ENCODE data around the gene CYP2A7. TPM values are rescaled to one million over a fixed set of nuclear protein-coding genes. Genes with fewer than 3 reads are reported as not detected.
"Not testable (repeated sequence)": the region's sequence is repeated elsewhere in the genome, so short reads cannot be mapped to it uniquely, and the experiment has no call there.

CYP2A7 gene
- total RNA-seq, 4 donors from 2014 or later: not detected

DNA sequence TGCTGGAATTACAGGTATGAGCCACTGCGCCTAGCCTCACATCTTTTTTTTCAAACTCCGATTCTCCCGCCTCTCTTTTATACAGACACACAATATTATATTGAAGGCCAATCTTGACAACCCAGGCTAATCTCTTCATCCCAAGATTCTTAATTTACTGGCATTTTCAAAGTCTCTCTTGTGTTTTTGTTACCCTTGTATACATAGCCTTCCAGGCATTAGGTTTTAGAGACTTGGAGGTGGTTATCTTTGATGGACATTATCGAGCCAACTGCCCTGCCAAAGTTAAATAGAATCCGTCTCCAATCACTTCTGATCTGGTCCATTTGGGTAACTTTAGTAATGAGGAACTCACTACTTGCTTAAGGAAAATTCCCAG lies 14.4 kb upstream of the CYP2A7 start:
- H3K36me3 ChIP-seq: no peaks in the 10 kb centered on the region
- H3K9me3 ChIP-seq: no peaks in the 10 kb centered on the region
- peaks cover 2% of the 10 kb centered on the region for H3K27me3 ChIP-seq
- 86 to 88% methylated on average over 1 to 5 of the region's 5 CpGs for WGBS, 2 donors (ENCODE audit: low coverage in 1 of 2)
- TF ChIP-seq EP300 (IDR thresholded peaks at IDR 0.05) (no peak), POLR2AphosphoS5 (IDR thresholded peaks at IDR 0.05) (no peak), POLR2A (IDR thresholded peaks at IDR 0.05) (no peak)
- TF ChIP-seq, protein P1, sequence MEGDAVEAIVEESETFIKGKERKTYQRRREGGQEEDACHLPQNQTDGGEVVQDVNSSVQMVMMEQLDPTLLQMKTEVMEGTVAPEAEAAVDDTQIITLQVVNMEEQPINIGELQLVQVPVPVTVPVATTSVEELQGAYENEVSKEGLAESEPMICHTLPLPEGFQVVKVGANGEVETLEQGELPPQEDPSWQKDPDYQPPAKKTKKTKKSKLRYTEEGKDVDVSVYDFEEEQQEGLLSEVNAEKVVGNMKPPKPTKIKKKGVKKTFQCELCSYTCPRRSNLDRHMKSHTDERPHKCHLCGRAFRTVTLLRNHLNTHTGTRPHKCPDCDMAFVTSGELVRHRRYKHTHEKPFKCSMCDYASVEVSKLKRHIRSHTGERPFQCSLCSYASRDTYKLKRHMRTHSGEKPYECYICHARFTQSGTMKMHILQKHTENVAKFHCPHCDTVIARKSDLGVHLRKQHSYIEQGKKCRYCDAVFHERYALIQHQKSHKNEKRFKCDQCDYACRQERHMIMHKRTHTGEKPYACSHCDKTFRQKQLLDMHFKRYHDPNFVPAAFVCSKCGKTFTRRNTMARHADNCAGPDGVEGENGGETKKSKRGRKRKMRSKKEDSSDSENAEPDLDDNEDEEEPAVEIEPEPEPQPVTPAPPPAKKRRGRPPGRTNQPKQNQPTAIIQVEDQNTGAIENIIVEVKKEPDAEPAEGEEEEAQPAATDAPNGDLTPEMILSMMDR (IDR thresholded peaks at IDR 0.05): no peak
- H3K4me3 ChIP-seq: no peak overlapping the region
- ATAC-seq: no peak
- H3K4me1 ChIP-seq: no peaks in the 10 kb centered on the region
- no peak overlapping the region for H3K27ac ChIP-seq

DNA sequence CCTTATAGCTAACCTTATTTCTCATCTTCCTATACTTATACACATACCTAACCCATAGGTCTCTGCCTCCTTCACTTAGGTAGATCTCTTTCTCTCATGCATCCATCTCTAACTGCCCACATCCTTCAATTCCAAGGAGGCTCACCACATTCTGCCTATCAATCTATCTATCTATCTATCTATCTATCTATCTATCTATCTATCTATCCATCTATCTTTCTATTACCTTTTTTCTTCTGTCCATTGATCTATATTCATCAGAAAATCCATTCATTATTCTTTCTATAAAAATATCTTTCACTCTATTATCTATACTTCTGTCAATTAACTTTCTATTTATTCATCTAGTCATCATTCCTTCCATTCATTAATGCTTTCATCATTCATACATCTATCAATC lies 11.1 kb upstream of the CYP2A7 start:
- no peak overlapping the region for H3K4me3 ChIP-seq
- H3K27ac ChIP-seq: no peak overlapping the region
- no peak for ATAC-seq

DNA sequence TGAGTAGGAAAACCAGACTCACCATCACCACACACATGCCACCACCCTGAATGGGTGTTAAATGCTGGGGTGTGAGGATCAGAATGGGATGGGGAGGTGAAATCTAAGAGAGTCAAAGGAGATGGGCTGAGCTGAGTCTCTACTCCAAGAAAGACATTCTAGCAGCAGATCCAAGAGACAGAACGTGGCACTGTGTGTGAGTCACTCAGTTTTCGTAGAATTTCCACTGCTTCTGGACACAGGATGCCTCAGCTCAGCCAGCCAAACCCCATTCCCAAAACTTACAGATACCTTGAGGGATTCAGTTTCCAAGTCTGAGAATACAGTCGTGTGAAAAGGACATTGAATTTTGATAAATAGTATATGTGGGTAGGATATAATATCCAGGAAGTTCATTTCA lies 7.3 kb upstream of the CYP2A7 start:
- no peaks in the 10 kb centered on the region for H3K9me3 ChIP-seq
- no peak for ATAC-seq
- no peaks in the 10 kb centered on the region for H3K27me3 ChIP-seq
- no peak overlapping the region for H3K27ac ChIP-seq
- no peak overlapping the region for H3K4me3 ChIP-seq
- WGBS, 2 donors (ENCODE audit: low coverage in 1 of 2): 45 to 60% methylated on average over 2 to 3 of the region's 3 CpGs
- H3K36me3 ChIP-seq: no peaks in the 10 kb centered on the region
- H3K4me1 ChIP-seq: no peaks in the 10 kb centered on the region
- TF ChIP-seq POLR2AphosphoS5 (IDR thresholded peaks at IDR 0.05) (no peak), EP300 (IDR thresholded peaks at IDR 0.05) (no peak), POLR2A (IDR thresholded peaks at IDR 0.05) (no peak)
- TF ChIP-seq, protein P1 (IDR thresholded peaks at IDR 0.05): no peak

More for the DNA sequence above, 11.1 kb upstream of the CYP2A7 start:
- Histone ChIP-seq H3K27me3 (no peaks in the 10 kb centered on the region), H3K4me1 (no peaks in the 10 kb centered on the region), H3K36me3 (no peaks in the 10 kb centered on the region), H3K9me3 (no peaks in the 10 kb centered on the region)
- TF ChIP-seq POLR2A (IDR thresholded peaks at IDR 0.05): no peak
- TF ChIP-seq, protein P1 (IDR thresholded peaks at IDR 0.05): no peak
- no peak for TF ChIP-seq POLR2AphosphoS5 (IDR thresholded peaks at IDR 0.05)
- no peak for TF ChIP-seq EP300 (IDR thresholded peaks at IDR 0.05)

DNA sequence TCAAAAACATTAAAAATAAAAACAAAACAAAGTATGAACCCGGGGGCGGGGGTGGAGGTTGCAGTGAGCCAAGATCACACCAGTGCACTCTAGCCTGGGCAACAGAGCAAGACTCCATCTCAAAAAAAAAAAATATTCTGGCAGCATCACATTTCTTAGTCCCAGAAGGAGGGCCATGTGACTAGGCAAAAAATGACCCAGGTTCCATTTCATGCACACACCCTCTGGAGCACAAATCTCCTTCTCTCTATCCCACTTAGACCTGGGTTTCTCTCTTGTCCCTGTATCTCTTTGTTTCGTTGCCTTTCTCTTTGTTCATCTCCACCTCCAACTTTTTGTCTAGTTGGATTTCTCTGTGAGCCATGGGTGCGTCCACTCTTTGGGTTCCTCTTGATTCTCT lies 6.2 kb upstream of the CYP2A7 start:
- TF ChIP-seq POLR2AphosphoS5 (IDR thresholded peaks at IDR 0.05) (no peak), EP300 (IDR thresholded peaks at IDR 0.05) (no peak), POLR2A (IDR thresholded peaks at IDR 0.05) (no peak)
- TF ChIP-seq, protein P1 (IDR thresholded peaks at IDR 0.05): no peak
- H3K27me3 ChIP-seq: no peaks in the 10 kb centered on the region
- no peak overlapping the region for H3K4me3 ChIP-seq
- H3K36me3 ChIP-seq: no peaks in the 10 kb centered on the region
- H3K27ac ChIP-seq: no peak overlapping the region
- no peaks in the 10 kb centered on the region for H3K4me1 ChIP-seq
- 75 to 83% methylated on average over 4 of the region's 4 CpGs for WGBS, 2 donors (ENCODE audit: low coverage in 1 of 2)
- no peak for ATAC-seq
- H3K9me3 ChIP-seq: no peaks in the 10 kb centered on the region

DNA sequence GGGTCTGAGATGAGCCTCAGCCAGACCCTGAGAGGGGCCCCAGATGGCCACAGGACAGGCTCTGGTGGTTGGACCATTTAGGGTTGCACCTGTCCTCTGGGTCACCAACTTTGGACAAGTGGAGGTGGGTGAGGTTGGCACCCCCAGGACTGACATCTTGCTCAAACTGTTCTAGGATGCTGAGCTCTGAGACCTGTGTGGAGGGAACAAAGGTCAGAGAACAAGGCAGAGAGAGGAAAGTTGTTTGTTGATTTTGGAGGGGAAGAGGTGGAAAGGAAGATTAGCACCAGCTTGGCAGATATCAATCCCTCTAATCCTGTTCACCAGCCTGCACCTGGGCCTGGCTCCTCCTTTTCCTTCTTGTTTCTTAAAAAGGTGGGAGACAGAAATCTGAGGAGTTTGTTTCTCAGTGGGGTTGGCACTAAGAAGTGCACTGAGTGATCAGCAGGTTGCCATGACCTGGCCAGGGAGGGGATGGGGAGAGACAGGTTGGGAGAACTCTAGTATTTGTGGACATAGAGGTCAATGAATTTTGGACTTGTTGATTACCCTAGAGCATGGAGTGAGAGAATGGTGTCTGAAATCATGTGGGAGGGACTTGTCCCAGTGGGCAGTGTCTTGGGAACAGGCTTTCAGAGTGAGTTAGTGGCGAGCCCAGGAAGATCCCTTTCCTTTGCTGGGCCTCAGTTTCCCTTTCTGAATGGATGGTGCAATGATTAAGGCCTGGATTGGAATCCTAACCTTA lies 2.3 kb upstream of the CYP2A7 start:
- not testable (repeated sequence) for H3K27ac ChIP-seq, ATAC-seq, H3K36me3 ChIP-seq, H3K4me3 ChIP-seq, H3K27me3 ChIP-seq, H3K9me3 ChIP-seq, H3K4me1 ChIP-seq
- no CpG with 5 or more reads among the region's 1 CpG for WGBS, 2 donors (ENCODE audit: low coverage in 1 of 2)

DNA sequence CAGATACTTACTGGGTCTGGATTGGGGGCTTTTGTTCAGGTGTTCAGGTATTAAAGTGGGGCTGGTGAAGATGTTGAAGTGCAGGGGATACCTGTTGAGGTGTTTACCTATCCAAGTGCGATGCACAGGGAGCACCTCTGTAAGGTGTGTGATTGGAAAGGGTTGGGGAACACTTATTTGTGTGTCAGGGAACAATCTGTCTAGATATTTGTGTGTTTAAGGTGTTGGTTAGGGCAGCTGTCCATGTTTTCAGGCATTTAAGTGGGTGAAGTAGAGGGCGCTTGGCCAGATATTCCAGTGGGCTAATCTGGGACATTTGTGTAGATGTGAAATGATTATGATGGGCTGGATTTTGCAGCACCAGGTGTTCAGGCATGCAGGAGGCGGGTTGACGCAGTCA lies 2.7 kb downstream of the CYP2A7 start:
- peaks cover 36% of the 10 kb centered on the region for H3K27me3 ChIP-seq
- not testable (repeated sequence) for ATAC-seq, H3K27ac ChIP-seq, H3K4me1 ChIP-seq, H3K4me3 ChIP-seq, H3K36me3 ChIP-seq, H3K9me3 ChIP-seq
- 61% methylated on average over 2 of the region's 4 CpGs; no CpG with 5 or more reads in 1 of the 2 donors for WGBS, 2 donors (ENCODE audit: low coverage in 1 of 2)

DNA sequence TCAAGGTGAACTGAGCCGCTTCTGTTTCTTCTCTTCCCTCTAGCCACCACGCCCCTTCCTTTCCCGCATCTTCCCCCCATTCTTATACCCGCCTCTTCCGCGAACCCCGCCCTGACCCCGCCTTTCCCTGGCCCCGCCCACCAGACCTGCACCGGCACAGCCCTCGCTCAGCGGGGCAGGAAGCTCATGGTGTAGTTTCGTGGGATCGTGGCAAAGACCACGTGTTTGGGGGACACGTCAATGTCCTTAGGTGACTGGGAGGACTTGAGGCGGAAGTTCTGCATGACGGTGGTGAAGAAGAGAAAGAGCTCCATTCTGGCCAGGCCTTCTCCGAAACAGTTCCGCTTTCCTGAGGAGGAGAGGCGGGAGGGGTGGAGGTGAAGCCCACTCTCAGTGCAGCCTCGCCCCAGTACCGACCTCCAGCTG lies 6.5 kb downstream of the CYP2A7 start:
- H3K4me1 ChIP-seq, H3K4me3 ChIP-seq, H3K36me3 ChIP-seq, H3K27ac ChIP-seq, H3K9me3 ChIP-seq: not testable (repeated sequence)
- WGBS, 2 donors (ENCODE audit: low coverage in 1 of 2): 0 to 5% methylated on average over 3 to 10 of the region's 23 CpGs
- H3K27me3 ChIP-seq: peaks cover 36% of the 10 kb centered on the region
- peak; percentile 63 for ATAC-seq

DNA sequence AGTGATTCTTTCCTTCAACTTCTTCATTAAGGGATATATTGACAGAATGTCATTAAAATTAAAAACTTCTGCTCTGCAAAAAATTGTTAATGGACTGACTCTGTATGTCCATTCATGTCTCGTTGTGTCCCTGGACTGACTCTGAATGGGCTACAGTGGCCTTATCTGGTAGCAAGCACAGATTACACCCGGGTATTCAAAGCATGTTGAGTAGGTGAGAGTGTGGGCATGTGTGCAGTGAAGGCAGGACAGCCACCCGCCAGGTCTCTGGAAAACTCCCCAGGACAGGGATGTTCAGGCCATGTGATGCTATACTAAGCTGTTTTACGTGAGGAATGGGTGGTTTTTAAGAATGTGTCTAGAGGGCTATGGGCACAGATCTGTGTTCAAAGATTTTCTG lies 7.2 kb downstream of the CYP2A7 start:
- not testable (repeated sequence) for H3K4me3 ChIP-seq, ATAC-seq, H3K36me3 ChIP-seq, H3K4me1 ChIP-seq, H3K27ac ChIP-seq, H3K9me3 ChIP-seq
- H3K27me3 ChIP-seq: peaks cover 31% of the 10 kb centered on the region
- WGBS, 2 donors (ENCODE audit: low coverage in 1 of 2): no CpG with 5 or more reads among the region's 4 CpGs

DNA sequence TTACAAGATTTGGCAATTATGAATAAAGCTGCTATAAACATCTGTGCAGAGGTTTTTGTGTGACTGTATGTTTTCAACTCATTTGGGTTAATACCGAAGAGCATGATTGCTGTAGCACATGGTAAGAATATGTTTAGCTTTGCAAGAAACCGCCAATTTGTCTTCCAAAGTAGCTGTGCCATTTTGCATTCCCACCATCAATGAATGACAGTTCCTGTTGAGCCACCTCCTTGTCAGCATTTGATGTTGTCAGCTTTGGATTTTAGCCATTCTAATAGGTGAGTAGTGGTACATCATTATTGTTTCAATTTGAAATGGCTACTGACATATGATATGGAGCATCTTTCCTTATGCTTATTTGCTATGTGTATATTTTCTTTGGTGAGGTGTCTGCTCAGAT lies 8.2 kb downstream of the CYP2A7 start:
- ATAC-seq, H3K36me3 ChIP-seq, H3K27ac ChIP-seq, H3K4me1 ChIP-seq, H3K4me3 ChIP-seq, H3K9me3 ChIP-seq: not testable (repeated sequence)
- peaks cover 27% of the 10 kb centered on the region for H3K27me3 ChIP-seq
- 84 to 100% methylated on average over 1 to 2 of the region's 2 CpGs for WGBS, 2 donors (ENCODE audit: low coverage in 1 of 2)

Measured in gastroesophageal sphincter (tissue), 4 donors.